CD4-positive, alpha-beta T cell treated with Interleukin-21 for 1 hour (primary cell): Measurements from ENCODE around the gene TFPI.

Source experiments
- DNase-seq: peaks from one replicate; pipeline ENCODE4 v3.0.0-alpha.2; 2020

The TFPI gene

DNA sequence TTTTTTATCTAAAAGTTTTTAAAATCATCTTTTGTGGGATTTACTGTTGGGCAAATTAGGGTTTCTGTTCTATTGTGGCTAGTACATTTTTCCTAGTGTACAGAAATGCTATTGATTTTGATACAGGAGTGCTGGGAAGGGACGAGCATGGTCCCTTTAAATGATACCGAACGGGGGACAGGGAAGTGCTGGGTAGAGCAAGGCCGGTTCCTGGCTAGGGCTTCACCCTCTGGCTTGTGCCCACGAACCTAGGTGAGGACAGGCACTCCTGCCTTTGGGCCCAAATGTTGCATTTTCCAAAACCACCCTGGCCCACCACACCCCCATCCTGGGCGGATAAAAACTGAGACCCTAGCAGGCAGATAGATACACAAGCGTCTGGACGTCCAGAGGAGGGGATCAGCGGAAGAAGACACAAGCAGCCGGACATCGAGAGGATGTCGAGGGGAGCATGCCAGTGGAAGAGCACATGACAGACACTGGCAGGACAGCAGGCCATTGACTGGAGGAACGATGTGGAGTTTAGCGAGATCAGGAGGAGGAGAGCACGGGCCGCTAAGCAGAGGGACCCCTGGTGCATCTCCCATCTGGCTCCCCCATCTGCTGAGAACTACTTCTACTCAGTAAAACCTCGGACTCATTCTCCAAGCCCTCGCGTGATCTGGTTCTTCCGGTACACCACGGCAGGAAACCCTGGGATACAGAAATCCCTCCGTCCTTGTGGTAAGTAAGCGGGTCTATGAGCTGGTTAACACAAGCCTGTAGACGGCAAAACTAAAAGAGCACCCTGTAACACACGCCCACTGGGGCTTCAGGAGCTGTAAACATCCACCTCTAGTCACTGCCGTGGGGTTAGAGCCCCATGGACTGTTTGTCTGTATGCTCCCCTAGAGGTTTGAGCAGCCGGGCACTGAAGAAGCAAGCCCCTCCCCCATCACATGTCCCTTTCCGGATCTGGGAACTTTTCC is 92.7 kb downstream of the TFPI start:
- no peak for DNase-seq

DNA sequence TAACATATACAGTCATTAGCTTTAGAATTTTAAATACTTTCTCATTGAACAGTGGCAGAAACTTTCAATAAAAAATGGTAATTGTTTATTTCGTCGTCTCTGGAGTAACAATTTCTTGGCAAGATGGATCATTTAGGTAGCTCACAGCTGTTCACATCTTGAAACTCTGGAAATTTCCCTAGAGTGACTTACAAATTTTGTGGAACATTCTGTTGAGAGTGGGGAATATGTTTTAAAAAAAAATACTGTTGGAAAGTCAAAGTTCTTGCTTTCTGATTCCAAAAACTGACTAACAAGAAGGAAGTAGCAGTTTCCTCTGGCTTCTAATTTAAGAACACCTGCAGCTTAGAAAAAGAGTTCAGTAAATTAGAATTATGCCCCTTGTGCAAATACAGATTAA is 95.0 kb downstream of the TFPI start:
- no peak for DNase-seq

DNA sequence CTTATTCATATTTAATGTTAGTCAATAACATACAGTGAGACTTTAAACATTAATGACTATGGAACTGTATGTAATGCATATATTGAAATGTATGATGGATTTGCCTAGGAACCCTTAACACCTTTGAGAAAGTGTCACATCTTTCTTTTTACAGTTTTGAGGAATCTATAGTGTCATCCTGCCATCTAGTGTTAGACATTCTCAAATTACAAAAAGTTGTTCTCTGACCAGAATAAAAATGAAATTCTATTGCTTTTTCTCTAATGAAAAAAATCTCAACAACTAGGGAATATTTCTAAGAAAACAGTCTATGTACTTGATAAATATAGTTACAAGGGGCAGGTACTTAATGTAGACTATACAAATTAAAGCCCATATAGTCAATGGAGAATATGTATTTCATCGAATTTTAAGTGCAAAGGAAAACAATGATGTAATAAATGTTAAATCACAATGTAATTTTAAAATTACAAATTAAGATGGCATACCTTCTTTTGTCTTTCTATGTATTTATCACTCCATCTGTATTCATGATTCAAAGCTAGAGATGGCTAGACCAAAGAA is 101.1 kb downstream of the TFPI start:
- no peak for DNase-seq

DNA sequence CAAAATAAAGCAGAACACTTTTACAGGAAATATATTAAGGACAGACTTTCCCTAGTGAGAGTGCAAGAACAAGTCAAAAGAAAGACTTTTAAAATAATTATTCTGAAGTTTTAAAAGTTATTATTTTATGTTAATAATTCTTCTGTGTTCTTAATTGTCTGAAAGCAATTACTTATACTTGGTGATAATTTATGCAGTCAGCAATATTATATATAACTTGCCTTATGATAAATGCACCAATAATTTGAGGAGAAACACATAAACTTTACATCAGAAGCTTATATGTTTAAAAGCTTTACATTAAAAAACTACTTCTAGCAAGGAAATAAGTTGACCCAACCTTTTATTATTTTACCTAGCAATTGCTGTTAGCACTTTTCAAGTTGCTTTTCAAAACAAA is 102.7 kb downstream of the TFPI start:
- no peak for DNase-seq

DNA sequence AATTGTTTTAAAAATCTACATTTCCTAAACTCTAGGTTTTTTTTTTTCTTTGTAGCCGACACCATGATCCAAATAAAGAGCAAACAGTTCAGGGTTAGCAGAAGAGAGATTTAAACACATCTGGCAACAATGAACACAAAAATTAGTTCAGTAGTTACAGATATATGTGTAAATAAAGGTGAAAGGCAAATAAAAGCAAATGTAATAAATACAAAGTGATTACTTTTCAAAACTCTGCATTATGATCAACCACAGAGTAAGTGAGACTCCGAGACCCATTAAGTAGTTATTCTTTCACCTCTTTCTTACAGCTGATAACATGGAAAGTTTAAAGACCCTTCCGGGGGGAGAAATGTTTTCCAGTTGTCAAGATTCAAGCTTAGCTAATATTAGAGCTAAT is 106.9 kb downstream of the TFPI start:
- no peak for DNase-seq

DNA sequence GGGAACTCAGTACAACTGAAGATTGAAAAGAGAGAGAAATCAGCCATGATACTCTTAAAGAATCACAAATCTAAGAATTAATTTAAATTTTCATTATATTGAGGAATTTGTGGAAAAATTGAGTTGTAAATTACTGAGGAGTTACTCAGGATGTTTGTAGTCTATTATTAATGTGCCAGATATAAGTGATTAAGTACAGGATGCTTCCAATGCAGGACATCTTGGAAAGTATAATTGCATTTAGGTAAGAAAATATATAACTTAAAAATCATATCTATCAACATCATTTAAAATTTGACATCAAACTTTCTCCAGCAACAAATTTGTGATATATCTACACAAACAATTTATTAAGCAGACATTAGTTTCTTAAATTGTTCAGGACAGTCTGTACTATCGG is 107.5 kb downstream of the TFPI start:
- no peak for DNase-seq

DNA sequence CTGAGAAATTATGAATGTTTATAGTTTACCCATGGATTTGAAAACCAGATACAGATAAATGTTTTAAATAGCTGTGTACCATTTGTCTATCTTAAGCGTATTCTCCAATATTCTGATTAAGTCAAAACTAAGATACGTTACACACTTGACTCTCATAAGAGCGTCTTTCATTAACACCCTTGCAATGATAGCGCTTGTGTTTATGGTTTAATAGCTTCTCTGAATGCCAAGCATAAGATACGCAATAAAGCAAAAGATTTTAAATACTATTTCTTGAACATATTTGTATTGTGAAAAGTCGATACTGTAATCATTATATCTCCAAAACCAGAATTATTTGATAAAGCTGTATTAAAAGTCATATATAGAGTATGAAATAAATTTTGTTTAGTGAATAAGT is 109.2 kb downstream of the TFPI start:
- DNase-seq: no peak

DNA sequence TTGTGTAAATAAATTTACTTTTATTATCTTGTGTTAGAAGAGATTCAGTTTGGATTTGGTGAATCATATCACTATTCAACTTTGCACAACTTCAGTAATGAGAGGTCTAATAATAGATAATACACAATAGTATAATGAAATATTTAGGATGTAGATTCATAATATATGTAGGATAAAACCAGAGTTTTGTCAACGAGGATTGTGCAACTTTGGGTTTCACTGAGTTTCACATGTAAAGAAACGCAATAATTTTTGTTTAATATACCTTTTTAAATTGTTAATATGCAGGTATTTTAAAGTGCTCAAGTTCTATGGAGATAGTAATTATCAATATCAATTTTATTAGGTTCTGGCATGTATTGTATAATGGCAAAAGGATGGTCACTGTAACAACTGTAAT is 111.5 kb downstream of the TFPI start:
- DNase-seq: no peak

DNA sequence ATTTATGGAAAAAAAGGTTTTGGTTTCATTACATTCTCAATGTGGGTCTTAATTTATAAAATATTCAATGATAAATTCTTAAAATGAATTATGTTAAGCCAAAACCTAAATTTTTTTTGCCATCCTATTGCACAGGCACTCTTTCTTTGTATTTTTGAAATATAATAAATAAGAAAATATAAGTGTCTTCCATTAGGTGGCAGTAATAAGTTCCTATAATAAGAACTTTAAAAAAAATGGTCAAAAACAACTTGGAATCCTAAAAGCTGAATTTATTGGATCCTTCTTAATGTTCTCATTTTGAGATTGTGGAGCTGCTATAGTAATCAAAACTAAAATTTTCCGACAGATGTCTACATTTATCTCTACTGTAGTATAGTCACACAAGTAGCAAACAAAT is 111.9 kb downstream of the TFPI start:
- DNase-seq: no peak

DNA sequence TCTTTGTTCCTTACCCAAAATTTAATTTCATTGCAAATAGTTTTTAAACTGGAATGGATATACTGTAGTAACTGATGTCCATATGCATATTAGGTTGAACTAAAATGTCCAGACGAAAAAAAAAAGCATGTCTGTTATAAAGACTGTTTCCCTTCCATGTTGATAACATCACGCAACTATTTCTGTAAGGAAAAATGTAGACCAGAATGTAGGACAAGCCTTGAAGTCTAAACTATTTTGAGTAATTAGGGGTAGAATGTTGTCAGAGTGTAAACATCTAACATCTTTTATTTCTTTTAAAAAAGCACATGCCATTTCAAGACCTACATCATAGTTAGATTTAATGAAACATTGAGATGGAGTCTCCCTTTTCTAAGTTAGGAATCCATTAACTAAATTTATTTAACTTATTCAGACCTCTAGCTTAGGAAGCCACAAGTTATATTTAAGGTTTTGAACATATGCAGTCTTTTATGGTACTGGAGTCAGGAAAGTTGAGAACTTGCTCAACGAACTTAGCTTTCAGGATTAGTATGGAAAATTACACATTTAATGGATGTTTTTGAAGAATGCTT is 114.0 kb downstream of the TFPI start:
- no peak for DNase-seq

DNA sequence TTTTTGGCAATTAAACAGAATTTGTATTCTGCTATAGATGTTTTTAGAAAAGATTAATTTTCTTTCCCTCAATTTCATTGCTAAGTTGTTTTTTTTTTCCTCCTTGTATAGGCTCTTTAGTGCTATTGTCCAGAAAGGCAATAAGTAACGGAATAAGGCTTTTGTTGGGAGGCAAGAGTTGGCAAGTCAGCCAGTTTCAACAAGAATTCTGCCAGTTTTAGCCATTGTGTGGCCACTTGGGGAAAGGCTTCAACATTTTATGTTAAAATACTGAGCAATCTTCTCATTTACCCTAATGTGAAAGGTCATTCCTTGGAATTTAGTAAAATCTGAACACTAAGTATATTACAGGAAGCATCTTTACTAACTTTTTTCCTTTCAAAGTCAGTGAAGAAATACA is 115.8 kb downstream of the TFPI start:
- no peak for DNase-seq

DNA sequence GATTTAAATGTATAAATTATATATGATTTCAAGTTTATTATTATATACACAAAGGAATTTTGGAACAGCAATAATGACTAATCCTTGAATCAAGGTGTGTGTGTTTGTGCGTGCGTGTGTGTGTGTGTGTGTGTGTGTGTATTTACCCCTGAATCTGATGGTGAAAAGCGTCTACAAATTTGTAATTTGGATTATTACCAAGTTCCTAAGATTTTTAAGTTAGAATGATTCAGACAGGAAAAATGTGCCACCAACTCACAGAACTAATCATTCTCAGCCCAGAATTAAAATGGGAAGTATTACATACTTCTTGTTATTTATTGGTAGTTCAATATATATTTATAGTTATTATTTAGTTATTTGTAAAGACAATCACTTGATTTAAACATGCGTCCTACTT is 118.5 kb downstream of the TFPI start:
- no peak for DNase-seq

DNA sequence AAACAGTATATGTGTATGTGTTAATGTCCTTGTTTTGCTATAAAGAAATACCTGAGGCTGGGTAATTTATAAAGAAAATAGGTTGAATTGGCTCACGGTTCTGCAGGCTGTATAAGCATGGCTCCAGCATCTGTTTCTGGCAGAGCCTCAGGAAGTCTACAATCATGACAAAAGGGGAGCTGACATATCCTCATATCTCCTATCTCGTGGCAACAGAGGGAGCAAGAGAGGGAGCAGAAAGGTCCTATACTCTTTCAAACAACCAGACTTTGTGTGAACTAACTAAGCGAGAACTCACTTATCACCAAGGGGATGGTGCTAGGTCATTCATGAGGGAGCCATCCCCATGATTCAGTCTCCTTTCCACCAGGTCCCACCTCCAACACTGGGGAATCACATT is 119.2 kb downstream of the TFPI start:
- no peak for DNase-seq

DNA sequence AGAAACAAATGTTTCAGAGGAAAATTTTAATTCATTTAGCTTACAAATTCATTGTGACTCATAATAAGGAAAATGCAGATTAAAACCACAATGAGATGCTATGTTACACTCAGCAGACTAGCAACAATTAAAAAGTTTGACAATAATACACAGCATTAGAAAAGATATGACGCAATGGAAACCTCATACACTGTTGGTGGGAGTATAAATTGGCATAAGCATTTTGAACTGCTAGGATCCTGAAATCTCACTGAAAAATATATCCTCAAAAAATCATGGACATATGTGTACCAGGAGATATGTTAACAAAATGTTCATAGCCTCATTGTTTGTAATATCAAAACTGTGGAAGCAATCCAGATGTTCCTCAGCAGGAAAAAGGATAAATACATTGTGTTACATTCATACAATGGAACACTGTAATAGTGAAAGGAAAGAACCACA is 119.9 kb downstream of the TFPI start:
- DNase-seq: no peak

DNA sequence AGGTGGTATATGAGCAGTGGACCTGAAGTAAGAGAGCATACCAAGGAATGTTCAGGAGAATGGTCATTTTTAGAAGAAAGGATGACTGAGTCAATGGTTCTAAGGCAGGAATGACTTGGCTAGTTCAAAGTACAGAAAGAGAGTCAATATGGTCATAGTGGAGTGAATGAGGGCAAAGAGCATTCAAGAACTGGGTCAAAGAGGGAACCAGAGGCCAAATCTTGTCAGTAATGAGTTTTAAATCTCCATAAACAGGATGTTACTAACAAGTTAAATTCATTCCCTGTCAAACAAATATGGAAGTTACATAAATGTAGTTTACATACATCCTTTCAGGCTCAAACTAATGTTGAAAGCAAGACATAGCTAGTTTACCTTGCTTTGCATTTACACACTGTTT is 122.3 kb downstream of the TFPI start:
- DNase-seq: no peak

DNA sequence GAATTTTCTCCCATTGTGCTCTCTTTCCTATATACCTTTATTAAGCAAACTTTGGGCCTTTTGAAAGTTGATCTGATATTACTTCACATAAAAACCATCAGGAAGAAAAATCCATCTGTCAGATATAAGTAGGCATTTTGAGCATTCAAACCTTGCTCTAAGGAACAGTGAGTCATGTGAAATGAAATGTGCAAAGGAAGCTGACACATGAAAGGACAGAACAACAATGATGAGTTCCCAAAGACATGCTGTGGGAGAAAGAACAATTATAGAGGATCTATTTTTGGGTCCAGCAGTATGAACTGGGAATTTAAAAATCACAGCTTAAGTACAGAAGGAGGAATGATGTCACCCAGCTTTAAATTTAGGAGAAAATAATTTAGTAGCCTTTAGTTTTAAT is 124.2 kb downstream of the TFPI start:
- no peak for DNase-seq

DNA sequence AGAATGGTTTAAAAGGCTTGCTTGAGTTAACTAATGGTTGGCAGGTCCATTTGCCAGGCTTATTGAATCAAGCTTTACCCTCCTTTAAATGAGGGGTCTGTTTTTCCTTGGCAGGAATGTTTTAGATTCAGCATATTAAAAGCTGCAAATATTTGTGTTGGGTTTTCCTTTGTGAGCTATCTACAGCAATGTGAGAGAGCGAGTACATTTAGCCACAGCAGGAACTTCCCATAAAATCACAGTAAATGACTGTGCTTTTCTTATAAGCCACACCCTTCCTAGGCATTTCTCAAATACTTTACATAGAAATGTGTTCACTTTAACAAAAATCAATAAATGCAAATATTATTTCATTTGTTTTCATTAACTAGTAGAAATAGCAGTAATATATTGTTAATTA is 130.1 kb downstream of the TFPI start:
- DNase-seq: no peak

DNA sequence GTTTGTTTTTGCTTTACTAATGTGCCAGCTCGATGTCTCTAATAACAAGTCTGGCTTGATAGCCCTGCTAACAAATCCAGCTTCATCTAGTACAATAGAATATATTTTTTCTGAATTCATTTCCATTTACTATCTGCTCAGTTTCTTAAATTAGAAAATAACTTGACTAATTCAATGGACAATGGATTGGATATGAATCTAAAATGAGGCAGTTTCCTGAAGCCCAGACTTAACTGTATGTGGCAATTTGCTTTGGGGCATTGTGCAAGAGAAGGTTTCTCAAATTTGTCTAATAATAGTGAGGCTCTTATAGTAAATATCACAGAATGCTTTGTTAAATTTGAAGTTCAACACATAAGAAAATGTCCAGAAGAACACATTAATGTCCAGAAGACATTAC is 132.0 kb downstream of the TFPI start:
- no peak for DNase-seq

DNA sequence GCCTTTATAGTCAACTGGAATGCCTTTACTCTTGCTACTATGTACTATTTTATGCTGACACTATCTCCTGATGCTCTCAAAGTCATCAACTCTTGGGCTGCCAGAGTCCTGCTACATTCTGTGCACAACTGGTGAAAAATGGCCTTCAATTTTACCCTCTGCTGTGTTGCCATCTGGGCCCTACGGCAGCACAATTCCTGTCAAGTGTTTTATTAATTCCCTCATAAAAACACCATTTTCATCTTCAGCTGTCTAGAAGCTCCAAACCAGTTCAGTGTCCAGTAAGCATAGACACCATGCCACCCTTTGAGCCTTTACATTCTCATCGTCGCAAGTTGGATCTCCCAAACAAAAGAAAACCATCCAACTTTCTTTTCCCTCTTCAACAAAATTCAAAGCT is 132.7 kb downstream of the TFPI start:
- DNase-seq: no peak

DNA sequence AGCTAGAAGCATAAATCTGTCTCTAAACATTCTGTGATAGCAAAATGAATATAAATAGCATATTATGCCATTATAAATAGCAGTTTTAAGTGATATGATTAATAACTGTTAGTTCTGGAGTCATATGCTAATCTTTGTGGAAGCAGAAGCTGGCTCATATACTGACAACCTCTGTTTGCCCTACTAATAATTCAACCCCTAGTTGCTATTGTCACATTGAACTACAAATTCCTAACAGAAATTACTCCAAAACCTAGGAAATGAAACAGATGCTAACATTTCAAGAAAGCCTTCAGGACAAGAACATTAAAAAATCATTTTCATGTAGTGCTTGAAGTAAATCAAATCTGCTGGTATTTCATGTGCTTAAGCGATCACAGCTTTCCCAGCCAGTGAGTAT is 134.4 kb downstream of the TFPI start:
- DNase-seq: no peak

DNA sequence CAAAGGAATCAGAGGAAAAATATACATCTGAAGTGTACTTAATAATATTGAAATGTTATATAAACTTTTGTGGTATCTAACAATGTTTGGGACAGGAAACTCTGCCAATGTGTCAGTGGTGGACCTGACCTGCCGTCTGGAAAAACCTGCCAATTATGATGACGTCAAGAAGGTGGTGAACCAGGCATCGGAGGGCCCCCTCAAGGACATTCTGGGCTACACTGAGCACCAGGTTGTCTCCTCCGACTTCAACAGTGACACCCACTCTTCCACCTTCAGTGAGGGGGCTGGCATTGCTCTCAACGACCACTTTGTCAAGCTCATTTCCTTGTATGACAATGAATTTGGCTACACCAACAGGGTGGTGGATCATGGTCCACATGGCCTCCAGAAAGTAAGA is 138.8 kb downstream of the TFPI start:
- DNase-seq: no peak
